T-helper 22 cell (primary cell): ENCODE data around the gene GFPT1.
"Not testable (repeated sequence)": the region's sequence is repeated elsewhere in the genome, so short reads cannot be mapped to it uniquely, and the experiment has no call there.

Experiments
- DNase-seq: peaks from one replicate; pipeline ENCODE4 v3.0.0-alpha.2; 2020; ENCODE audit warnings: low read depth

Gene GFPT1

GRCh38 chr2:69383176-69383812, 3.7 kb downstream of the GFPT1 start:
- DNase-seq = no peak

GRCh38 chr2:69382547-69382946, 4.5 kb downstream of the GFPT1 start:
- DNase-seq = no peak

- DNase-seq = no peak
These were observed 5.7 kb downstream of the GFPT1 start for GRCh38 chr2:69381337-69381737.

- DNase-seq = no peak
These were observed 6.7 kb downstream of the GFPT1 start for GRCh38 chr2:69380072-69380917.

GRCh38 chr2:69376403-69376802, 10.6 kb downstream of the GFPT1 start:
- no peak for DNase-seq

- DNase-seq = no peak
These were observed 11.3 kb downstream of the GFPT1 start for GRCh38 chr2:69375494-69376353.

GRCh38 chr2:69372767-69373166, 14.3 kb downstream of the GFPT1 start:
- DNase-seq = no peak

GRCh38 chr2:69369802-69370201, 17.2 kb downstream of the GFPT1 start:
- DNase-seq = no peak

GRCh38 chr2:69368588-69368987, 18.4 kb downstream of the GFPT1 start:
- no peak for DNase-seq

GRCh38 chr2:69359371-69359770, 27.7 kb downstream of the GFPT1 start:
- no peak for DNase-seq

GRCh38 chr2:69358914-69359313, 28.1 kb downstream of the GFPT1 start:
- no peak for DNase-seq

GRCh38 chr2:69356471-69356870, 30.6 kb downstream of the GFPT1 start:
- no peak for DNase-seq

- DNase-seq = not testable (repeated sequence)
These were observed 32.1 kb downstream of the GFPT1 start for GRCh38 chr2:69354976-69355375.

- DNase-seq = no peak
These were observed 33.7 kb downstream of the GFPT1 start for GRCh38 chr2:69353360-69353759.

GRCh38 chr2:69348781-69349180, 38.2 kb downstream of the GFPT1 start:
- no peak for DNase-seq

- DNase-seq = no peak
These were observed 41.6 kb downstream of the GFPT1 start for GRCh38 chr2:69345434-69345833.

- no peak for DNase-seq
These were observed 42.7 kb downstream of the GFPT1 start for GRCh38 chr2:69344305-69344704.

GRCh38 chr2:69340101-69340775, 46.8 kb downstream of the GFPT1 start:
- no peak for DNase-seq

- no peak for DNase-seq
These were observed 51.7 kb downstream of the GFPT1 start for GRCh38 chr2:69335311-69335710.

- no peak for DNase-seq
These were observed 53.7 kb downstream of the GFPT1 start for GRCh38 chr2:69333352-69333751.

GRCh38 chr2:69330781-69331180, 56.2 kb downstream of the GFPT1 start:
- DNase-seq = no peak

GRCh38 chr2:69322631-69323030, 64.4 kb downstream of the GFPT1 start:
- DNase-seq = no peak
